Type B pancreatic cell (in vitro differentiated cells): ENCODE results near the gene NCKAP5L. TPM values are rescaled to one million over a fixed set of nuclear protein-coding genes. Genes with fewer than 3 reads are reported as not detected.
A peak's percentile ranks its signal among the peaks of the same experiment; 100 is the strongest.

Experiments
- DNase-seq: peaks from one replicate; pipeline ENCODE4 v3.0.0; 2021; ENCODE audit warnings: mixed read lengths; ENCODE audit not compliant: unreplicated experiment; ENCODE audit errors: extremely low spot score
- H3K27ac Mint-ChIP-seq: 2 replicates; pipeline ENCODE4 v1.8.0; 2021; ENCODE audit warnings: mild to moderate bottlenecking, mixed read lengths
- H3K27me3 Mint-ChIP-seq: 2 replicates; pipeline ENCODE4 v1.8.0; 2021; ENCODE audit warnings: mixed read lengths
- H3K36me3 Mint-ChIP-seq: 2 replicates; pipeline ENCODE4 v1.8.0; 2021; ENCODE audit warnings: mixed read lengths
- H3K4me1 Mint-ChIP-seq: one replicate; pipeline ENCODE4 v1.8.0; 2021; ENCODE audit warnings: mixed read lengths; ENCODE audit not compliant: unreplicated experiment
- H3K4me3 Mint-ChIP-seq: 2 replicates; pipeline ENCODE4 v1.8.0; 2021; ENCODE audit warnings: mild to moderate bottlenecking, mixed read lengths
- H3K9me3 Mint-ChIP-seq: 2 replicates; pipeline ENCODE4 v1.8.0; 2021; ENCODE audit warnings: mixed read lengths
- total RNA-seq: library from RNA; stranded (reverse); gene quantifications from 2 replicates; pipeline ENCODE4 v1.2.1, GENCODE V29; 2021; ENCODE audit warnings: low replicate concordance
- TF ChIP-seq, protein P1 (sequence below): fragments of 200-600 bp; sonication (generic); conservative IDR thresholded peaks from 2 replicates; pipeline ENCODE4 v1.5.0; 2021; ENCODE audit warnings: antibody characterized with exemption, mild to moderate bottlenecking

The NCKAP5L gene
- total RNA-seq, 1 donor from 2014 or later: 28.8 TPM

DNA sequence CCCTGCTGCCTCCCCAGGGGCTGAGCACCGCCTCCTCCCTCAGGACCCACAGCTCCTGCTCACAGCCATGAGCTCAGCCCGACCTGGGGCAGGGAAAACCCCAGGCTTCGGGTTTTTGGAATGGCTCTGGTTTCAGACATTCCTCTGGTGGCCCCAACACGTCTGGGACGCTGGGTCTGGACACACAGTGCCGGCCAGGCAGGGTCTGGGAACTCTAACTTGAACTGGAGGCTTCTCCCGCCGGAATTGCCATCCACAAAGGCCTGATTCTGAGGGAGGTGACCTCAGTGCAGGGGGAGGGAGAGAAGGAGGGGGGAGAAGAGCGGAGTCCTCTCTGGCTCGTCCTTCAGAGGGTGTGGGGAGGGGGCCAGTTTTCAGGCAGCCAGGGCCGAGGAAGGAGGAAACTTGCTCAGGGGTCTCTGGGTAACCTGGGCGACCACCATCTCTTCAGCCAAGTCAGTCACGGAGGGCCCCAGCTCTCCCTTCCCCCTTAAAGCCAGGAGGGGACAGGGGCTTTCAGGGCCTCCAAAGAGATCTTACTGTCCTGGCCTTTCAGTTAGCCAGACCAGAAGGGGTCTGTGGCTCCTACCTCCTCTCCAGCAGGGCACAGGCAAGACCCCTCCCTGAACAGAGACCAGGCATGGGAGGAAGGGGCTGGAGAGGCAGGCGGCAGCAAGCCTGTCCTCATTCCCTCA is 19.4 kb downstream of the NCKAP5L start:
- DNase-seq: no peak
- H3K27ac Mint-ChIP-seq: peak overlapping the region; percentile 72
- peaks cover 40% of the 10 kb centered on the region for H3K4me1 Mint-ChIP-seq
- no peak overlapping the region for H3K4me3 Mint-ChIP-seq
- TF ChIP-seq, protein P1, sequence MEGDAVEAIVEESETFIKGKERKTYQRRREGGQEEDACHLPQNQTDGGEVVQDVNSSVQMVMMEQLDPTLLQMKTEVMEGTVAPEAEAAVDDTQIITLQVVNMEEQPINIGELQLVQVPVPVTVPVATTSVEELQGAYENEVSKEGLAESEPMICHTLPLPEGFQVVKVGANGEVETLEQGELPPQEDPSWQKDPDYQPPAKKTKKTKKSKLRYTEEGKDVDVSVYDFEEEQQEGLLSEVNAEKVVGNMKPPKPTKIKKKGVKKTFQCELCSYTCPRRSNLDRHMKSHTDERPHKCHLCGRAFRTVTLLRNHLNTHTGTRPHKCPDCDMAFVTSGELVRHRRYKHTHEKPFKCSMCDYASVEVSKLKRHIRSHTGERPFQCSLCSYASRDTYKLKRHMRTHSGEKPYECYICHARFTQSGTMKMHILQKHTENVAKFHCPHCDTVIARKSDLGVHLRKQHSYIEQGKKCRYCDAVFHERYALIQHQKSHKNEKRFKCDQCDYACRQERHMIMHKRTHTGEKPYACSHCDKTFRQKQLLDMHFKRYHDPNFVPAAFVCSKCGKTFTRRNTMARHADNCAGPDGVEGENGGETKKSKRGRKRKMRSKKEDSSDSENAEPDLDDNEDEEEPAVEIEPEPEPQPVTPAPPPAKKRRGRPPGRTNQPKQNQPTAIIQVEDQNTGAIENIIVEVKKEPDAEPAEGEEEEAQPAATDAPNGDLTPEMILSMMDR: no peak
- no peaks in the 10 kb centered on the region for H3K36me3 Mint-ChIP-seq
- no peaks in the 10 kb centered on the region for H3K9me3 Mint-ChIP-seq
- no peaks in the 10 kb centered on the region for H3K27me3 Mint-ChIP-seq

DNA sequence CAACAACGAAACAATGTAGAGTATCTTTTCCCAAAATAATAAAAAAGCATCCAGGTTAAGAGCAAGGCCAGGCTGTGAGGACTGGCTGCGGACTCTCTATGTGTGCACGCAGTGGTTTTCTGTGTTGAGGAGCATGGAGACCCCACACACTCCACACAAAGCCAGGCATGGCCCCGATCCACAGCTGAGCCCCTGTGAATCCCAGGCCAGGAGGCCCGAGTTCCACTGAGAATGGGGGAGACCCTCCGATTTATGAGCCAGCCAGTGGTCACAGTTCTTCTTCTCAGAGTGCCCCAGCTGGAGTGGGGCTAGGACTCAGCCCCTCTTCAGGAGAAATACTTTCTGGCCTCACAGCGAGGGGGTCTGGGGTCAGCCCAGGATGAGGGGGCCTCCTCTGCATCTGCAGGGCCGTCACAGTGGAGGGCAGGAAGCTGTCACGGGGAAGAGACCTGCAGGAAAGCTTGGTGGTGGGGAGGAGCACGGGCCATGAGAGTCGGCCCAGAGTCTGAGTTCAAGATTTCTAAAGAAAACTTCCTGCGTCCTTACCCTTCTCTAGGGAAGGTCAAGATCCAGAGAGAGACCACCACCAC is 20.1 kb downstream of the NCKAP5L start:
- H3K4me3 Mint-ChIP-seq: no peak overlapping the region
- H3K9me3 Mint-ChIP-seq: no peaks in the 10 kb centered on the region
- no peak for DNase-seq
- H3K4me1 Mint-ChIP-seq: peaks cover 40% of the 10 kb centered on the region
- no peaks in the 10 kb centered on the region for H3K36me3 Mint-ChIP-seq
- peak overlapping the region; percentile 41 for H3K27ac Mint-ChIP-seq
- H3K27me3 Mint-ChIP-seq: no peaks in the 10 kb centered on the region
- TF ChIP-seq, protein P1: no peak

DNA sequence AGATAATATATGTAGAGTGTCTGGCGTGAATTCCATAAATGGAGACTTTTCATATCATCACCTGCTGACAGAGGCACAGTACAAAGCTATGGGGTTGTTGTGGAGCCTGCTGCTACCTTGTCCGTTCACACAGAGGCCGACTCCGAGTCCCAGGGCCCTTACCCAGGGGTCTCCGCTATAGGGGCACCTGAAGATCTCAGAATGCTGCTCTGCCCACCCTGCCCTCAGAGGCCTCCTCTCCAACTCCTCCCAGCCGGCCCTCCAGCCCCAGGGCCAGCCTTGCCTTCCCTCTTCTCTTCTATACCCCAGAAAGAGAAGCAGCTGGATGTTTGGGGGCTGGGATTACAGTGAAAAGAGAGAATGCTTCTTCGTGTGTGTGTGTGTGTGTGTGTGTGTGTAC is 21.3 kb downstream of the NCKAP5L start:
- Mint-ChIP-seq H3K9me3 (no peaks in the 10 kb centered on the region), H3K27me3 (no peaks in the 10 kb centered on the region), H3K4me1 (peaks cover 38% of the 10 kb centered on the region), H3K27ac (no peak overlapping the region), H3K36me3 (no peaks in the 10 kb centered on the region), H3K4me3 (no peak overlapping the region)
- DNase-seq: no peak
- TF ChIP-seq, protein P1: no peak

DNA sequence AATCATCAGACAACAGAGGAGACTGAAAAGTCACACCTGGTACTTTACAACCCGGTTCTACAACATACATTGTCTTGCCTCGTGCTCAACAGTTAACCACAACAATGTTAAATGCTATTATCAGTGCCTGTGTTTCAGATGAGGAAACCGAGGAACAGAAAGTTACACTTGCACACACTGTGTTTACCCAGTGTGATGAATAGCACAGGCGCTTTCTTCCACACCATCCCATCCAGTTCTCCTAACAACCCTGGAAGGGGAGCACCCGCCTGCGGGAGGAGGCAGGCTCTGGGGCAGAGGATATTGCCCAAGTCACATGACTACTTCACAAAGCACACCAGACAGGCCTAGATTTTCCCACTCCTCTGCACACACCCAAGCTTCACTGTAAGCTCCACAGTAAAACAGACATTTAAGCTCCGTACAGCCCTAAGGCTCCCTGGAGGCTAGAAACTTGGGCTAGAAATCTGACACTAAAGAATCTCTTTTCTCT is 21.8 kb downstream of the NCKAP5L start:
- no peaks in the 10 kb centered on the region for H3K36me3 Mint-ChIP-seq
- H3K9me3 Mint-ChIP-seq: no peaks in the 10 kb centered on the region
- peak overlapping the region; percentile 25 for H3K27ac Mint-ChIP-seq
- H3K4me3 Mint-ChIP-seq: no peak overlapping the region
- DNase-seq: no peak
- peaks cover 33% of the 10 kb centered on the region for H3K4me1 Mint-ChIP-seq
- TF ChIP-seq, protein P1: no peak
- no peaks in the 10 kb centered on the region for H3K27me3 Mint-ChIP-seq

DNA sequence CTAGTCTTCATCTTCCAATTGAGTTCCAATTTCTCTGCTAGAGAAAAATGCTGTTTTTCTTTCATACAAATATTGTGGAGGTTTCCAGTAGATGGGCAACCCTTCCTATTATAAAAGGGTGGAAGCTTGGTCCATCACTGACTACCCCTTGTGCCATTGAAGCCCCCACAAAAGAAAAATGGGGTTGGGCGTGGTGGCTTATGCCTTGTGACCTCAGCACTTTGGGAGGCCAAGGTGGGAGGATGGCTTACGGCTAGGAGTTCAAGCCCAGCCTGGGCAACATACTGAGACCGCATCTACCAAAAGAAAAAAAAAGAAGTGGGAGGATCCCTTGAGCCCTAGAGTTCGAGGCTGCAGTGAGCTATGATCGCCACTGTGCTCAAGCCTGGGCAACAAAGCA is 22.8 kb downstream of the NCKAP5L start:
- Mint-ChIP-seq H3K4me3 (no peak overlapping the region), H3K27me3 (no peaks in the 10 kb centered on the region)

More for the DNA sequence above, 22.8 kb downstream of the NCKAP5L start:
- H3K27ac Mint-ChIP-seq: no peak overlapping the region
- H3K9me3 Mint-ChIP-seq: no peaks in the 10 kb centered on the region
- peaks cover 23% of the 10 kb centered on the region for H3K4me1 Mint-ChIP-seq
- no peaks in the 10 kb centered on the region for H3K36me3 Mint-ChIP-seq
- DNase-seq: no peak
- TF ChIP-seq, protein P1: no peak
